Liver (tissue), 9 donors: ENCODE measurements around the gene SLC6A16. TPM values are rescaled to one million over a fixed set of nuclear protein-coding genes. Genes with fewer than 3 reads are reported as not detected.
"Not testable (repeated sequence)": the region's sequence is repeated elsewhere in the genome, so short reads cannot be mapped to it uniquely, and the experiment has no call there.

Experiments
- DNase-seq: peaks from one replicate; pipeline ENCODE4 v3.0.0-alpha.2; 2017; ENCODE audit warnings: low spot score
- H3K27ac ChIP-seq, 2 donors: one replicate each; pipeline ENCODE4 v1.7.0; 2013; ENCODE audit warnings: inconsistent platforms in 2 of 2, low read length in 2 of 2, control low read depth in 1 of 2, low read depth in 1 of 2, mild to moderate bottlenecking in 1 of 2
- H3K27me3 ChIP-seq, 4 donors: one replicate each; pipeline versions ENCODE4 v1.6.1 to v1.7.0; 2013; ENCODE audit warnings: low read length in 3 of 4, inconsistent platforms in 1 of 4, mild to moderate bottlenecking in 1 of 4, moderate library complexity in 1 of 4; ENCODE audit not compliant: control insufficient read depth in 4 of 4, insufficient read depth in 4 of 4
- H3K36me3 ChIP-seq, 4 donors: one replicate each; pipeline versions ENCODE4 v1.6.1 to v1.7.0; 2013; ENCODE audit warnings: low read length in 3 of 4, mild to moderate bottlenecking in 3 of 4, low read depth in 1 of 4, moderate library complexity in 1 of 4; ENCODE audit not compliant: control insufficient read depth in 4 of 4, insufficient read depth in 3 of 4
- H3K4me1 ChIP-seq, 4 donors: one replicate each; pipeline versions ENCODE4 v1.6.1 to v1.7.0; 2013; ENCODE audit warnings: low read length in 3 of 4, mild to moderate bottlenecking in 3 of 4, moderate library complexity in 1 of 4; ENCODE audit not compliant: control insufficient read depth in 4 of 4, insufficient read depth in 4 of 4
- H3K4me3 ChIP-seq, 3 donors: one replicate each; pipeline versions ENCODE4 v1.6.1 to v1.7.0; 2013; ENCODE audit warnings: low read length in 3 of 3, control low read depth in 1 of 3, low read depth in 1 of 3, mild to moderate bottlenecking in 1 of 3
- H3K9ac ChIP-seq, 2 donors: one replicate each; pipeline ENCODE4 v1.7.0; 2013; ENCODE audit warnings: low read length in 2 of 2, mild to moderate bottlenecking in 2 of 2, moderate library complexity in 2 of 2, control low read depth in 1 of 2, low read depth in 1 of 2
- H3K9me3 ChIP-seq, 4 donors: one replicate each; pipeline versions ENCODE4 v1.6.1 to v1.7.0; 2013; ENCODE audit warnings: low read length in 3 of 4; ENCODE audit not compliant: control insufficient read depth in 4 of 4
- EGR1 ChIP-seq, 2 donors: IDR thresholded peaks; 2 replicates each; pipeline ENCODE4 v1.6.1; 2016 to 2018; ENCODE audit warnings: antibody characterized with exemption in 2 of 2, low read depth in 2 of 2
- FOXA1 ChIP-seq: IDR thresholded peaks from 2 replicates; pipeline ENCODE4 v1.6.1; 2016; ENCODE audit warnings: antibody characterized with exemption
- FOXA2 ChIP-seq: IDR thresholded peaks from 2 replicates; pipeline ENCODE4 v1.6.1; 2016; ENCODE audit warnings: antibody characterized with exemption
- GABPA ChIP-seq, 2 donors: IDR thresholded peaks in 1 of 2; conservative IDR thresholded peaks in 1 of 2; 2 replicates each; pipeline ENCODE4 v1.6.1; 2016; ENCODE audit warnings: antibody characterized with exemption in 2 of 2, mild to moderate bottlenecking in 1 of 2, moderate library complexity in 1 of 2
- HNF4A ChIP-seq, 2 donors: conservative IDR thresholded peaks; 2 replicates each; pipeline ENCODE4 v1.6.1; 2016; ENCODE audit warnings: antibody characterized with exemption in 2 of 2, mild to moderate bottlenecking in 2 of 2
- HNF4G ChIP-seq: IDR thresholded peaks from 2 replicates; pipeline ENCODE4 v1.6.1; 2016; ENCODE audit warnings: antibody characterized with exemption
- JUND ChIP-seq, 2 donors: IDR thresholded peaks; 2 replicates each; pipeline ENCODE4 v1.6.1; 2016; ENCODE audit warnings: antibody characterized with exemption in 2 of 2
- NR2F2 ChIP-seq: IDR thresholded peaks from 2 replicates; pipeline ENCODE4 v1.6.1; 2016; ENCODE audit warnings: antibody characterized with exemption
- RAD21 ChIP-seq, 2 donors: IDR thresholded peaks; 2 replicates each; pipeline ENCODE4 v1.6.1; 2016; ENCODE audit warnings: antibody characterized with exemption in 2 of 2, mild to moderate bottlenecking in 2 of 2
- RXRA ChIP-seq, 2 donors: IDR thresholded peaks; 2 replicates each; pipeline ENCODE4 v1.6.1; 2017 to 2018; ENCODE audit warnings: antibody characterized with exemption in 2 of 2, mild to moderate bottlenecking in 1 of 2
- SP1 ChIP-seq: IDR thresholded peaks from 2 replicates; pipeline ENCODE4 v1.6.1; 2018; ENCODE audit warnings: antibody characterized with exemption, mild to moderate bottlenecking
- YY1 ChIP-seq: IDR thresholded peaks from 2 replicates; pipeline ENCODE4 v1.6.1; 2016; ENCODE audit warnings: antibody characterized with exemption, mild to moderate bottlenecking
- WGBS: extraction: QIAGEN DNeasy Blood & Tissue Kit; methylation state at CpG from one replicate; pipeline ENCODE4 v1.1.7; 2013; 5-methylcytosine and 5-hydroxymethylcytosine counted together
- polyA plus RNA-seq, 2 donors: library from polyadenylated mRNA; stranded (reverse) in 1 of 2; unstranded in 1 of 2; fragments of 200-250 nt in 1 of 2; fragments of >200 nt in 1 of 2; fragmentation: Nextera tagmentation in 1 of 2; extraction: Ambion mirVana in 1 of 2; gene quantifications; one replicate each; pipeline versions ENCODE4 v1.2.1 to v1.2.3, GENCODE V29; 2013 to 2015
- total RNA-seq, 2 donors: library from RNA; depleted of rRNA; stranded (reverse); fragments of >200 nt; gene quantifications; one replicate each; pipeline ENCODE4 v1.2.3, GENCODE V29; 2014
- TF ChIP-seq, protein P1 (sequence below): IDR thresholded peaks from 2 replicates; pipeline ENCODE4 v1.6.1; 2016; ENCODE audit warnings: antibody characterized with exemption, mild to moderate bottlenecking
- TF ChIP-seq, protein P2 (sequence below): IDR thresholded peaks from 2 replicates; pipeline ENCODE4 v1.6.1; 2016; ENCODE audit warnings: antibody characterized with exemption
- TF ChIP-seq, protein P3 (sequence below): IDR thresholded peaks from 2 replicates; pipeline ENCODE4 v1.6.1; 2016; ENCODE audit warnings: antibody characterized with exemption
- TF ChIP-seq, protein P4 (sequence below): IDR thresholded peaks from 2 replicates; pipeline ENCODE4 v1.6.1; 2016; ENCODE audit warnings: antibody characterized with exemption
- donor health status: healthy.
- donor health status: healthy.
- donor health status: healthy.
- donor health status: healthy.
- donor health status: healthy.

Gene SLC6A16
- 1 to 10 TPM in 1 of 2 donors, under 1 TPM in 1; 0.19 to 1.2 TPM for total RNA-seq
- polyA plus RNA-seq: 1 to 10 TPM; 1.8 to 2.7 TPM

DNA sequence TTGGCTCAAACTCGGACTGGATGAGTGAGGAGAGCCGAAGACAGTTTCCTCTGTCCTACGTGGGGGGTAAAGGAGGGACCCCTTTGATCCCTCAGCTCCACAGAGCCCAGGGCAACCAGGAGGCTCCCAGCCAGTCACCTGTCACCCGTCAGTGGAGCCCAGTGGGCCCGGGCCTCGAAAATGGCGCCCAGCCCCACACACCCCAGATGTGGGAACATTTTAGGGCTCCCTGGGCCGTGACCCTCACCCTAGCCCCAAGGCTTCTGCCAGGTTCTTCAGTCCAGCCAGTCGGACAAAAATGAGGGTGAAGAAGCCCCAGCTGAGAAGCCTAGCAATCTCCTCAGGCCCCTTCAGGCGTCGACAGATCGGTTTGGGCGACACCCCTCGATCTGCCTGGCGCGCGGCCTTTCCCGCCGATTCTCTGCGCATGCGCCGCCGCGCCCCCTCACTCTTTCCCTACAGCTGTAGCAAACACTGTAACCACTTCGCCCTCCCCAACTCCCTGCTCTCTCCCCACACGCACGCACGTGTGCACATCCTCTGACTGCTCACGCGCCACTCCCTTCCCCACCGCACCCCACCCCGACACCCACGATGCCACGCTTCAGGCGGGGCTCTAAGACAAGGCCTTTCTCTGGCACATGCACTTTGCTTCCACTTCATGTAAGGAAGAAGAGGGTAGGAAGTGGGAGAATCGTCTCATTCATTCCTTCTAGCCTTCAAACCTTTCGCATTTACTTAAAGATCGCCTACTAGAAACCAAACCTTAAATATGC, at the start of gene SLC6A16:
Gene SLC6A16, minus strand, starts transcription at position 391 of the 776 bp plus-strand sequence. CDS start 13,844 bp downstream, outside the sequence.
- no peak within 1 kb of the TSS for H3K27ac ChIP-seq
- H3K4me1 ChIP-seq: no peaks in the 10 kb centered on the region
- TF ChIP-seq HNF4G (no peak), RXRA (IDR thresholded peaks at IDR 0.05) (no peak)
- H3K36me3 ChIP-seq: no peaks in the 10 kb centered on the region
- H3K4me3 ChIP-seq: no peak within 1 kb of the TSS
- no peak within 1 kb of the TSS for H3K9ac ChIP-seq
- DNase-seq: no peak
- H3K9me3 ChIP-seq: no peaks in the 10 kb centered on the region
- no peaks in the 10 kb centered on the region for H3K27me3 ChIP-seq
- WGBS: 94% methylated on average over 38 of the region's 38 CpGs

DNA sequence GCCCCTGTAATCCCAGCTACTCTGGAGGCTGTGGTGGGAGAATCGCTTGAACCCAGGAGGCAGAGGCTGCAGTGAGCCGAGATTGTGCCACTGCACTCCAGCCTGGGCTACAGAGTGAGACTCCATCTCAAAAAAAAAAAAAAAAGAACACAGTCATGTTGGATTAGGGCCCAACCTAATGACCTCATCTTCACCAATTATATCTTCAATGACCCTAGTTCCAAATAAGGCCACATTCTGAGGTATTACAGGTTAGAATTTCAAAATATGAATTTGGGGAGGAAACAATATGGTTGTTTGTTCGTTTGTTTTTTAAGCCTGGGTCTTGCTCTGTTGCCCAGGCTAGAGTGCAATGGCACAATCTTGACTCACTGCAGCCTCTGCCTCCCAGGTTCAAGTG, 48.2 kb upstream of the SLC6A16 start:
- not testable (repeated sequence) for H3K9ac ChIP-seq, DNase-seq, H3K4me1 ChIP-seq, H3K4me3 ChIP-seq, H3K27me3 ChIP-seq, H3K36me3 ChIP-seq, H3K27ac ChIP-seq
- WGBS: 82% methylated on average over 3 of the region's 3 CpGs
- peaks cover 3 to 12% (median 7%) of the 10 kb centered on the region in 4 donors for H3K9me3 ChIP-seq

DNA sequence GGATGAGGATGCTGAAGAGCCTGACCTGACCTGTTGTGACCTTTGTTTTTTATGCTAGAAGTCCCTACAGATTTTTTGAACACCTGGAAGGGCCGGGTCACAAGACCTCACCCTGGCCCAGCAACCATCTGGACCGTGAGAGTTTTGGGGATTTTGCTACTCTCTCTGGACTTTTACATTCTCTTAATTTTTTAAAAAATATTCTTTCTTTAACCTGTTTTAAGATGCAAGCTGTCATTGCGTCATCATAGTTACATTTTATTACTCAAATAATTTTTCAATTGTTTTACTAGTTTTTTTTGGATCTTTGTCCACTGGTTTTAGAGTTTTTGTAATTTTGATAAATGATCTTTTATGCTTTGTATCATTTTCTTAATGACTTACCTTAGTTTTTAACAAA, 46.2 kb upstream of the SLC6A16 start:
- H3K9me3 ChIP-seq: peaks cover 3 to 12% (median 7%) of the 10 kb centered on the region in 4 donors
- no peak overlapping the region for H3K9ac ChIP-seq
- WGBS: 74% methylated on average over 3 of the region's 3 CpGs
- no peaks in the 10 kb centered on the region for H3K4me1 ChIP-seq
- H3K27ac ChIP-seq: no peak overlapping the region
- DNase-seq: no peak
- H3K27me3 ChIP-seq: no peaks in the 10 kb centered on the region
- no peaks in the 10 kb centered on the region for H3K36me3 ChIP-seq
- TF ChIP-seq, protein P1, sequence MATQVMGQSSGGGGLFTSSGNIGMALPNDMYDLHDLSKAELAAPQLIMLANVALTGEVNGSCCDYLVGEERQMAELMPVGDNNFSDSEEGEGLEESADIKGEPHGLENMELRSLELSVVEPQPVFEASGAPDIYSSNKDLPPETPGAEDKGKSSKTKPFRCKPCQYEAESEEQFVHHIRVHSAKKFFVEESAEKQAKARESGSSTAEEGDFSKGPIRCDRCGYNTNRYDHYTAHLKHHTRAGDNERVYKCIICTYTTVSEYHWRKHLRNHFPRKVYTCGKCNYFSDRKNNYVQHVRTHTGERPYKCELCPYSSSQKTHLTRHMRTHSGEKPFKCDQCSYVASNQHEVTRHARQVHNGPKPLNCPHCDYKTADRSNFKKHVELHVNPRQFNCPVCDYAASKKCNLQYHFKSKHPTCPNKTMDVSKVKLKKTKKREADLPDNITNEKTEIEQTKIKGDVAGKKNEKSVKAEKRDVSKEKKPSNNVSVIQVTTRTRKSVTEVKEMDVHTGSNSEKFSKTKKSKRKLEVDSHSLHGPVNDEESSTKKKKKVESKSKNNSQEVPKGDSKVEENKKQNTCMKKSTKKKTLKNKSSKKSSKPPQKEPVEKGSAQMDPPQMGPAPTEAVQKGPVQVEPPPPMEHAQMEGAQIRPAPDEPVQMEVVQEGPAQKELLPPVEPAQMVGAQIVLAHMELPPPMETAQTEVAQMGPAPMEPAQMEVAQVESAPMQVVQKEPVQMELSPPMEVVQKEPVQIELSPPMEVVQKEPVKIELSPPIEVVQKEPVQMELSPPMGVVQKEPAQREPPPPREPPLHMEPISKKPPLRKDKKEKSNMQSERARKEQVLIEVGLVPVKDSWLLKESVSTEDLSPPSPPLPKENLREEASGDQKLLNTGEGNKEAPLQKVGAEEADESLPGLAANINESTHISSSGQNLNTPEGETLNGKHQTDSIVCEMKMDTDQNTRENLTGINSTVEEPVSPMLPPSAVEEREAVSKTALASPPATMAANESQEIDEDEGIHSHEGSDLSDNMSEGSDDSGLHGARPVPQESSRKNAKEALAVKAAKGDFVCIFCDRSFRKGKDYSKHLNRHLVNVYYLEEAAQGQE: no peak
- no peak for TF ChIP-seq FOXA2
- TF ChIP-seq SP1: no peak
- TF ChIP-seq RXRA (IDR thresholded peaks at IDR 0.05): no peak
- TF ChIP-seq JUND (IDR thresholded peaks at IDR 0.05): no peak
- TF ChIP-seq, protein P2, sequence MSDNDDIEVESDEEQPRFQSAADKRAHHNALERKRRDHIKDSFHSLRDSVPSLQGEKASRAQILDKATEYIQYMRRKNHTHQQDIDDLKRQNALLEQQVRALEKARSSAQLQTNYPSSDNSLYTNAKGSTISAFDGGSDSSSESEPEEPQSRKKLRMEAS: no peak
- TF ChIP-seq, protein P3, sequence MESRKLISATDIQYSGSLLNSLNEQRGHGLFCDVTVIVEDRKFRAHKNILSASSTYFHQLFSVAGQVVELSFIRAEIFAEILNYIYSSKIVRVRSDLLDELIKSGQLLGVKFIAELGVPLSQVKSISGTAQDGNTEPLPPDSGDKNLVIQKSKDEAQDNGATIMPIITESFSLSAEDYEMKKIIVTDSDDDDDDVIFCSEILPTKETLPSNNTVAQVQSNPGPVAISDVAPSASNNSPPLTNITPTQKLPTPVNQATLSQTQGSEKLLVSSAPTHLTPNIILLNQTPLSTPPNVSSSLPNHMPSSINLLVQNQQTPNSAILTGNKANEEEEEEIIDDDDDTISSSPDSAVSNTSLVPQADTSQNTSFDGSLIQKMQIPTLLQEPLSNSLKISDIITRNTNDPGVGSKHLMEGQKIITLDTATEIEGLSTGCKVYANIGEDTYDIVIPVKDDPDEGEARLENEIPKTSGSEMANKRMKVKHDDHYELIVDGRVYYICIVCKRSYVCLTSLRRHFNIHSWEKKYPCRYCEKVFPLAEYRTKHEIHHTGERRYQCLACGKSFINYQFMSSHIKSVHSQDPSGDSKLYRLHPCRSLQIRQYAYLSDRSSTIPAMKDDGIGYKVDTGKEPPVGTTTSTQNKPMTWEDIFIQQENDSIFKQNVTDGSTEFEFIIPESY: no peak
- no peak for TF ChIP-seq NR2F2
- TF ChIP-seq FOXA1: no peak
- no peak for TF ChIP-seq YY1
- TF ChIP-seq HNF4G: no peak
- no peak for TF ChIP-seq GABPA (IDR thresholded peaks at IDR 0.05 in 1 of 2, conservative IDR thresholded peaks at IDR 0.05 in 1 of 2)
- no peak for TF ChIP-seq HNF4A (conservative IDR thresholded peaks at IDR 0.05)
- TF ChIP-seq, protein P4, sequence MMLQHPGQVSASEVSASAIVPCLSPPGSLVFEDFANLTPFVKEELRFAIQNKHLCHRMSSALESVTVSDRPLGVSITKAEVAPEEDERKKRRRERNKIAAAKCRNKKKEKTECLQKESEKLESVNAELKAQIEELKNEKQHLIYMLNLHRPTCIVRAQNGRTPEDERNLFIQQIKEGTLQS: no peak
- TF ChIP-seq EGR1 (IDR thresholded peaks at IDR 0.05; ENCODE audit: low read depth in 2 of 2): no peak
- TF ChIP-seq RAD21 (IDR thresholded peaks at IDR 0.05): no peak
- no peak overlapping the region for H3K4me3 ChIP-seq
